WERI-Rb-1 (cell line): ENCODE measurements around the gene GDF15.

ENCODE experiments used
- DNase-seq: peaks from one replicate; pipeline ENCODE4 v3.0.0-alpha.2; 2020
- H3K27ac ChIP-seq: fragments of 250-450 bp; sonication (Bioruptor Pico); 2 replicates; pipeline ENCODE4 v1.5.1; 2020; ENCODE audit warnings: mild to moderate bottlenecking, moderate library complexity
- H3K27me3 ChIP-seq: fragments of 250-450 bp; sonication (Bioruptor Pico); 2 replicates; pipeline ENCODE4 v1.5.1; 2021; ENCODE audit warnings: mild to moderate bottlenecking, low read depth, moderate library complexity; ENCODE audit not compliant: insufficient read depth, severe bottlenecking
- H3K36me3 ChIP-seq: fragments of 250-450 bp; sonication (Bioruptor Pico); 2 replicates; pipeline ENCODE4 v1.5.1; 2020; ENCODE audit warnings: mild to moderate bottlenecking, moderate library complexity
- H3K4me3 ChIP-seq: 2 replicates; pipeline ENCODE4 v1.5.1; 2011; ENCODE audit warnings: low read depth, mild to moderate bottlenecking, control low read depth, low read length
- H3K9me3 ChIP-seq: fragments of 250-450 bp; sonication (Bioruptor Pico); 2 replicates; pipeline ENCODE4 v1.5.1; 2021; ENCODE audit warnings: mild to moderate bottlenecking, moderate library complexity; ENCODE audit not compliant: severe bottlenecking
- CTCF ChIP-seq: IDR thresholded peaks from 2 replicates; pipeline ENCODE4 v1.5.1; 2011; ENCODE audit warnings: low read depth, mild to moderate bottlenecking, control low read depth, inconsistent platforms, low read length

Gene GDF15

GRCh38 chr19:18418029-18418482, 32.1 kb downstream of the GDF15 start:
- Histone ChIP-seq H3K36me3 (no peaks in the 10 kb centered on the region; the same call in 1 of the 2 replicates), H3K4me3 (no peak overlapping the region; the same call in 1 of the 2 replicates), H3K27ac (peak overlapping the region; percentile 98), H3K9me3 (no peaks in the 10 kb centered on the region), H3K27me3 (no peaks in the 10 kb centered on the region)
- no peak for TF ChIP-seq CTCF
- no peak for DNase-seq

- TF ChIP-seq CTCF, result no peak
- Histone ChIP-seq H3K9me3 (no peaks in the 10 kb centered on the region), H3K27ac (peak overlapping the region; percentile 23), H3K4me3 (no peak overlapping the region), H3K27me3 (no peaks in the 10 kb centered on the region), H3K36me3 (peaks cover 4% of the 10 kb centered on the region; the same call in 1 of the 2 replicates)
- no peak for DNase-seq
Observed at GRCh38 chr19:18418483-18419194, 32.7 kb downstream of the GDF15 start.

- peak; percentile 44 for TF ChIP-seq CTCF
- H3K27ac ChIP-seq, result peak within 1 kb of the TSS; percentile 79
- no peaks in the 10 kb centered on the region for H3K9me3 ChIP-seq
- peak; percentile 71 for DNase-seq
- H3K36me3 ChIP-seq, result peaks cover 4% of the 10 kb centered on the region; the same call in 1 of the 2 replicates
- H3K27me3 ChIP-seq, result no peaks in the 10 kb centered on the region
- H3K4me3 ChIP-seq, result peak within 1 kb of the TSS; percentile 65
Observed at GRCh38 chr19:18419195-18419698, 33.3 kb downstream of the GDF15 start, which contains the start of gene SSBP4. TSS of gene SSBP4 (plus strand) at chr19:18419398. CDS start at chr19:18419649, 251 bp downstream.

DNA sequence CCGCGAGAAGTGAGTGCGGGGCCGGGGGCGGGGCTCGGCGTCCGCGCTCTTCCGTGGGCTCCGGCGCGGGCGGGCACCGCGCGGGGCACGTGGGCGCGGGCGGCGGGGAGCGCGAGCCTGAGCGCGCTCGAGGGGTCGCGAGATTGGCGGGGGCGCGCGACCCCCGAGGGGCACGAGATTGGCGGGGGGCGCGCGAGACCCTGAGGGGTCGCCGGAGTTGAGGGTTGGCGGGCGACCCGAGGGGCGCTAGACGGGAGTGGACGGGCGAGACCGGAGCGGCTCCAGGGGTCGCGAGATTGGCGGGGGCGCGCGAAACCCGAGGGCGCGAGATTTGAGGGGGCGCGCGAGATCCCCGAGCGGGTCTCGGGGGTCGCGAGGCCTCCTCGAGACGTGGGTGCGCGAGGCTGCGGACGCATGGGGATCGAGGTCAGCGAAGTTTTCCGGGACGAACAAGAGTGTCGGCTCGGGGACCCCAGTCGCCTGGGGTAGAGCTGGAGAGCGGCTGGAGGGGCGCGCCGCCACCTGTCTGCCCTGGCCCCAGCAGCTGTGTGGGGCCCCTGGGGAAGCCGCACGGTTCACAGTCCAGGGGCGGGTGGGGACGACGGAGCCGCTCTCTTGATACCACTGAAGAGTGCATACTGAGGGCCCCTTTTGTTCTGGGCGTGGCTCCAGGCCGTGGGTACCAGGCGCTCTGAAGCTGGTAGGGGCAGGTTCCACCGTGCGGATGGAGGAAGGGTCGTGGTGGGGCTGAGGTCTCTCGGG, 33.9 kb downstream of the GDF15 start:
- TF ChIP-seq CTCF, result no peak
- Histone ChIP-seq H3K27me3 (no peaks in the 10 kb centered on the region), H3K27ac (peak overlapping the region; percentile 79), H3K9me3 (no peaks in the 10 kb centered on the region), H3K36me3 (peaks cover 4% of the 10 kb centered on the region; the same call in 1 of the 2 replicates), H3K4me3 (peak overlapping the region; percentile 65)
- no peak for DNase-seq

GRCh38 chr19:18420930-18421329, 35.0 kb downstream of the GDF15 start:
- no peak for TF ChIP-seq CTCF
- H3K27me3 ChIP-seq, result no peaks in the 10 kb centered on the region
- H3K9me3 ChIP-seq, result no peaks in the 10 kb centered on the region
- H3K27ac ChIP-seq, result 0 out of 2 replicates have a peak overlapping the region, but pooled peaks have one; percentile 33
- no peak overlapping the region for H3K4me3 ChIP-seq
- no peak for DNase-seq
- peaks cover 4% of the 10 kb centered on the region; the same call in 1 of the 2 replicates for H3K36me3 ChIP-seq
